NCI-H2081 treated with DMSO at 0.1 percent for 48 hours (cell line): ENCODE results near the gene RLF.

Source experiments
- DNase-seq: peaks from one replicate; lab custom pipeline; 2025; lab: John Stamatoyannopoulos, UW

Gene RLF

GRCh38 chr1:40161125-40161887 lies at the start of gene RLF:
RLF (plus strand) TSS chr1:40161387; CDS start chr1:40161400, 13 bp downstream.
- peak; percentile 91 for DNase-seq

GRCh38 chr1:40114400-40114799 lies 46.8 kb upstream of the RLF start:
- DNase-seq, result no peak

- no peak for DNase-seq
Observed at GRCh38 chr1:40120128-40120527, 41.1 kb upstream of the RLF start.

GRCh38 chr1:40122855-40123254 lies 38.3 kb upstream of the RLF start:
- DNase-seq, result no peak

GRCh38 chr1:40130892-40131291 lies 30.3 kb upstream of the RLF start:
- no peak for DNase-seq

- DNase-seq, result no peak
Observed at GRCh38 chr1:40132383-40133311, 28.5 kb upstream of the RLF start.

GRCh38 chr1:40133312-40133665 lies 27.9 kb upstream of the RLF start:
- DNase-seq, result no peak

GRCh38 chr1:40133839-40134238 lies 27.3 kb upstream of the RLF start:
- no peak for DNase-seq

- no peak for DNase-seq
Observed at GRCh38 chr1:40140211-40140973, 20.8 kb upstream of the RLF start.

GRCh38 chr1:40141878-40142535 lies 19.2 kb upstream of the RLF start:
- no peak for DNase-seq

- peak; percentile 52 for DNase-seq
Observed at GRCh38 chr1:40143891-40144575, 17.2 kb upstream of the RLF start.

- DNase-seq, result no peak
Observed at GRCh38 chr1:40151457-40152079, 9.6 kb upstream of the RLF start.

- peak; percentile 14 for DNase-seq
Observed at GRCh38 chr1:40153073-40153770, 8.0 kb upstream of the RLF start.

- no peak for DNase-seq
Observed at GRCh38 chr1:40155135-40155534, 6.1 kb upstream of the RLF start.

GRCh38 chr1:40155910-40156309 lies 5.3 kb upstream of the RLF start:
- DNase-seq, result no peak

- no peak for DNase-seq
Observed at GRCh38 chr1:40160806-40161124, 422 bp upstream of the RLF start.

- DNase-seq, result no peak
Observed at GRCh38 chr1:40161888-40162397, 756 bp downstream of the RLF start.

GRCh38 chr1:40162753-40163441 lies 1.7 kb downstream of the RLF start:
- no peak for DNase-seq

- DNase-seq, result no peak
Observed at GRCh38 chr1:40167317-40167716, 6.1 kb downstream of the RLF start.

GRCh38 chr1:40171036-40171435 lies 9.8 kb downstream of the RLF start:
- no peak for DNase-seq
